SU-DHL-6 (cell line): ENCODE measurements around the gene SPPL2A.

Experiments
- CTCF ChIP-seq: fragments of 200-600 bp; sonication (generic); IDR thresholded peaks from one replicate; pipeline ENCODE4 v1.5.1; 2017; ENCODE audit warnings: antibody characterized with exemption, mild to moderate bottlenecking, low read length, moderate library complexity; ENCODE audit not compliant: insufficient read depth, poor library complexity, severe bottlenecking
- EZH2phosphoT487 ChIP-seq: fragments of 200-600 bp; sonication (generic), shearing (Covaris generic); conservative IDR thresholded peaks from 2 replicates; pipeline ENCODE4 v1.6.1; 2018; ENCODE audit warnings: mild to moderate bottlenecking, antibody characterized with exemption, low read length, moderate library complexity, mixed read lengths

GRCh38 chr15:50697109-50697797 lies 68.3 kb downstream of the SPPL2A start:
- TF ChIP-seq CTCF (no peak), EZH2phosphoT487 (no peak)
